Hepatocyte (in vitro differentiated cells): ENCODE measurements around the gene CMTR1. TPM values are rescaled to one million over a fixed set of nuclear protein-coding genes. Genes with fewer than 3 reads are reported as not detected.

Experiments
- DNase-seq: peaks from one replicate; pipeline ENCODE4 v3.0.0-alpha.2; 2016; ENCODE audit warnings: low spot score
- H2AFZ ChIP-seq: fragments of 200-600 bp; sonication (generic); 2 replicates; pipeline ENCODE4 v1.6.0; 2016; ENCODE audit warnings: antibody characterized with exemption, mild to moderate bottlenecking
- H3K27ac ChIP-seq: fragments of 200-600 bp; sonication (generic); 2 replicates; pipeline ENCODE4 v1.5.1; 2016; ENCODE audit warnings: mild to moderate bottlenecking
- H3K27me3 ChIP-seq: fragments of 200-600 bp; sonication (generic); 2 replicates; pipeline ENCODE4 v1.6.1; 2016
- H3K36me3 ChIP-seq: fragments of 200-600 bp; sonication (generic); replicated peaks from 2 replicates; pipeline ENCODE4 v1.5.1; 2016; ENCODE audit warnings: low read depth; ENCODE audit not compliant: insufficient read depth
- H3K4me1 ChIP-seq: fragments of 200-600 bp; sonication (generic); 2 replicates; pipeline ENCODE4 v1.5.1; 2016; ENCODE audit warnings: mild to moderate bottlenecking, moderate library complexity; ENCODE audit not compliant: insufficient read depth
- H3K4me2 ChIP-seq: fragments of 200-600 bp; sonication (generic); 2 replicates; pipeline ENCODE4 v1.6.0; 2016
- H3K4me3 ChIP-seq: fragments of 200-600 bp; sonication (generic); 2 replicates; pipeline ENCODE4 v1.5.1; 2016; ENCODE audit warnings: mild to moderate bottlenecking
- H3K79me2 ChIP-seq: fragments of 200-600 bp; sonication (generic); 2 replicates; pipeline ENCODE4 v1.6.0; 2017; ENCODE audit warnings: mild to moderate bottlenecking
- H3K9me2 ChIP-seq: fragments of 200-600 bp; sonication (generic); replicated peaks from 2 replicates; pipeline ENCODE4 v1.6.0; 2017; ENCODE audit warnings: mild to moderate bottlenecking; ENCODE audit not compliant: insufficient read depth
- H3K9me3 ChIP-seq: fragments of 200-600 bp; sonication (generic); 2 replicates; pipeline ENCODE4 v1.5.1; 2016; ENCODE audit warnings: low read depth, mild to moderate bottlenecking
- H4K20me1 ChIP-seq: fragments of 200-600 bp; sonication (generic); 2 replicates; pipeline ENCODE4 v1.6.0; 2016; ENCODE audit warnings: mild to moderate bottlenecking; ENCODE audit not compliant: insufficient read depth, poor library complexity, severe bottlenecking
- EZH2 ChIP-seq: fragments of 200-600 bp; sonication (generic); IDR thresholded peaks from 2 replicates; pipeline ENCODE4 v1.6.1; 2016; ENCODE audit warnings: antibody characterized with exemption, mild to moderate bottlenecking, borderline replicate concordance
- EZH2phosphoT487 ChIP-seq: fragments of 200-600 bp; sonication (generic); IDR thresholded peaks from one replicate; pipeline ENCODE4 v1.6.1; 2018; ENCODE audit warnings: antibody characterized with exemption, mild to moderate bottlenecking, low read depth, moderate library complexity; ENCODE audit not compliant: unreplicated experiment, severe bottlenecking
- WGBS: methylation state at CpG from one replicate; pipeline ENCODE4 v1.1.6; 2016; ENCODE audit warnings: low lambda C conversion rate; ENCODE audit errors: missing lambda C conversion rate; 5-methylcytosine and 5-hydroxymethylcytosine counted together
- polyA plus RNA-seq: library from polyadenylated mRNA; unstranded; fragments of >200 nt; fragmentation: Nextera tagmentation; extraction: Ambion mirVana; gene quantifications from 2 replicates; pipeline ENCODE4 v1.2.1, GENCODE V29; 2016
- total RNA-seq: library from RNA; depleted of rRNA; stranded (reverse); fragments of >200 nt; gene quantifications from 2 replicates; pipeline ENCODE4 v1.2.3, GENCODE V29; 2014
- TF ChIP-seq, protein P1 (sequence below): fragments of 200-600 bp; sonication (generic); IDR thresholded peaks from 2 replicates; pipeline ENCODE4 v1.5.1; 2016; ENCODE audit warnings: antibody characterized with exemption, mild to moderate bottlenecking; ENCODE audit not compliant: poor library complexity

The CMTR1 gene
- total and polyA plus RNA-seq, 2 experiments from 2014 or later, result 22.5 to 34.4 TPM

DNA sequence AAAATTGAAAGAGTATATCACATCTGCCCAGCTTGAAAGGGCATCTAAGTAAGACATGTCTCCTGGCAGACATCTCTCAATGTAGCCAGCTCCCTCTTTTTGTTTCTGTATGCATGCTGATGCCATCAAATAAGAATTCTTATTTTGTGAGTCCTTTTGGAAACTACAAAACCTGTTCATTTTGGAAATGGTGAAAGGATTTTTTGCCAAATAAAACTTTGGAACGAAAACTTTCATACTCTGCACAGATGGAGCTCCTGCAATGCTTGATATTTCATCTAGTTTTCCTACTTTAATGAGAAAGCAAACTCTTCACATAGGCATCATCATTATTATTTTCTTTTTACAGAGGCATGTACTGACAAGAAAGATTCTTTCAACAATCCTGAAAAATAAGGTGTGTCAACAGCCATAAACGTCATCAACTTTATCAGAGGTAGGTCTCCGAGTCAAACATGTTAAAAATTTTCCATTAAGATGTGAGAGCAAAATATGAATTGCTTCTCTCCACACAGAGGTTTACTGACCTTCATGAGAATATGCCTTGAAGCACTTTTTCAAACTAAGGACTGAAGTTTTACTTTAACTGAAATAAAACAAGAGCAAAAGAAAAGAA is 26.2 kb upstream of the CMTR1 start:
- no peaks in the 10 kb centered on the region for H3K9me2 ChIP-seq
- H3K27me3 ChIP-seq, result no peaks in the 10 kb centered on the region
- H3K79me2 ChIP-seq, result no peaks in the 10 kb centered on the region
- no peaks in the 10 kb centered on the region for H4K20me1 ChIP-seq
- no peak overlapping the region for H2AFZ ChIP-seq
- TF ChIP-seq, protein P1, sequence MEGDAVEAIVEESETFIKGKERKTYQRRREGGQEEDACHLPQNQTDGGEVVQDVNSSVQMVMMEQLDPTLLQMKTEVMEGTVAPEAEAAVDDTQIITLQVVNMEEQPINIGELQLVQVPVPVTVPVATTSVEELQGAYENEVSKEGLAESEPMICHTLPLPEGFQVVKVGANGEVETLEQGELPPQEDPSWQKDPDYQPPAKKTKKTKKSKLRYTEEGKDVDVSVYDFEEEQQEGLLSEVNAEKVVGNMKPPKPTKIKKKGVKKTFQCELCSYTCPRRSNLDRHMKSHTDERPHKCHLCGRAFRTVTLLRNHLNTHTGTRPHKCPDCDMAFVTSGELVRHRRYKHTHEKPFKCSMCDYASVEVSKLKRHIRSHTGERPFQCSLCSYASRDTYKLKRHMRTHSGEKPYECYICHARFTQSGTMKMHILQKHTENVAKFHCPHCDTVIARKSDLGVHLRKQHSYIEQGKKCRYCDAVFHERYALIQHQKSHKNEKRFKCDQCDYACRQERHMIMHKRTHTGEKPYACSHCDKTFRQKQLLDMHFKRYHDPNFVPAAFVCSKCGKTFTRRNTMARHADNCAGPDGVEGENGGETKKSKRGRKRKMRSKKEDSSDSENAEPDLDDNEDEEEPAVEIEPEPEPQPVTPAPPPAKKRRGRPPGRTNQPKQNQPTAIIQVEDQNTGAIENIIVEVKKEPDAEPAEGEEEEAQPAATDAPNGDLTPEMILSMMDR, result no peak
- TF ChIP-seq EZH2, result no peak
- TF ChIP-seq EZH2phosphoT487, result no peak
- no peaks in the 10 kb centered on the region for H3K4me1 ChIP-seq
- H3K36me3 ChIP-seq, result no peaks in the 10 kb centered on the region
- H3K9me3 ChIP-seq, result no peaks in the 10 kb centered on the region
- H3K4me2 ChIP-seq, result no peak overlapping the region
- WGBS, result 66% methylated on average over 3 of the region's 3 CpGs
- no peak overlapping the region for H3K4me3 ChIP-seq
- no peak overlapping the region for H3K27ac ChIP-seq
- no peak for DNase-seq

- TF ChIP-seq, protein P1, result no peak
- TF ChIP-seq EZH2phosphoT487 (no peak), EZH2 (no peak)
- DNase-seq, result no peak
- Histone ChIP-seq H4K20me1 (no peaks in the 10 kb centered on the region), H3K4me2 (no peak overlapping the region), H3K9me2 (no peaks in the 10 kb centered on the region), H3K4me3 (no peak overlapping the region), H3K4me1 (no peaks in the 10 kb centered on the region), H2AFZ (no peak overlapping the region), H3K9me3 (no peaks in the 10 kb centered on the region), H3K79me2 (no peaks in the 10 kb centered on the region), H3K36me3 (no peaks in the 10 kb centered on the region), H3K27me3 (no peaks in the 10 kb centered on the region), H3K27ac (no peak overlapping the region)
- WGBS, result 72% methylated on average over 5 of the region's 5 CpGs
Measured at GRCh38 chr6:37407948-37408347, 25.1 kb upstream of the CMTR1 start.

- H3K9me2 ChIP-seq, result no peaks in the 10 kb centered on the region
- no peaks in the 10 kb centered on the region for H3K79me2 ChIP-seq
- no peaks in the 10 kb centered on the region for H4K20me1 ChIP-seq
- H2AFZ ChIP-seq, result no peak overlapping the region
- no peak for TF ChIP-seq EZH2
- TF ChIP-seq, protein P1, result no peak
- no peak for TF ChIP-seq EZH2phosphoT487
- H3K4me3 ChIP-seq, result no peak overlapping the region
- no peaks in the 10 kb centered on the region for H3K27me3 ChIP-seq
- H3K4me1 ChIP-seq, result no peaks in the 10 kb centered on the region
- H3K27ac ChIP-seq, result no peak overlapping the region
- 86% methylated on average over 1 of the region's 1 CpG for WGBS
- H3K4me2 ChIP-seq, result no peak overlapping the region
- no peaks in the 10 kb centered on the region for H3K36me3 ChIP-seq
- DNase-seq, result no peak
- no peaks in the 10 kb centered on the region for H3K9me3 ChIP-seq
Measured at GRCh38 chr6:37409501-37409900, 23.5 kb upstream of the CMTR1 start.

DNA sequence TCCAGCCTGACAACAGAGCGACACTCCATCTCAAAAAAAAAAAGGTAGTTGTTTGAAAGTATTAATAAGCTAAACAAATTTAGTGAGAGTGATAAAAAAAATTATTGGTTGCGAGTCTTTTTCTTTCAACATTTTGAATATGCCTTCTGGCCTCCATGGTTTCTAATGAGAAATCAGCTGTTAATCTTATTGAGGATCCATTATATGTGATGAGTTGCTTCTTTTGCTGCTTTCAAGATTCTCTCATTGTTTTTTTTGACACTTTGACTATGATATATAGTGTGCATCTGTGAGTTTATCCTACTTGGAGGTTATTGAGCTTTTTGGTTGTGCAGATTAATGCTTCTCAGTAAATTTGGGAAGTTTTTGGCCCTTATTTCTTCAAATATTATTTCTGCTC is 15.6 kb upstream of the CMTR1 start:
- Histone ChIP-seq H3K9me3 (no peaks in the 10 kb centered on the region), H2AFZ (no peak overlapping the region), H4K20me1 (no peaks in the 10 kb centered on the region), H3K79me2 (no peaks in the 10 kb centered on the region), H3K27ac (no peak overlapping the region), H3K4me2 (no peak overlapping the region), H3K4me1 (peaks cover 5% of the 10 kb centered on the region), H3K4me3 (no peak overlapping the region), H3K27me3 (no peaks in the 10 kb centered on the region), H3K36me3 (no peaks in the 10 kb centered on the region), H3K9me2 (no peaks in the 10 kb centered on the region)
- TF ChIP-seq, protein P1, result no peak
- TF ChIP-seq EZH2phosphoT487 (no peak), EZH2 (no peak)
- WGBS, result 83% methylated on average over 2 of the region's 2 CpGs
- DNase-seq, result no peak
